HG03280 (cell line): ENCODE data around the gene C2orf49.

Experiments
- ATAC-seq: cut with Tn5 transposase; IDR thresholded peaks from one replicate; pipeline ENCODE4 v1.9.1; 2021; ENCODE audit warnings: mild to moderate bottlenecking, moderate library complexity; ENCODE audit not compliant: unreplicated experiment

C2orf49 gene

GRCh38 chr2:105398336-105399206 lies 61.2 kb downstream of the C2orf49 start, which contains the start of gene FHL2:
FHL2 (minus strand) TSS chr2:105399051; CDS start chr2:105386516, 12,535 bp downstream.
- ATAC-seq: peak; percentile 99
